ELF-1 (cell line): ENCODE measurements around the gene ZNF618.

ENCODE experiments used
- DNase-seq: peaks from one replicate; pipeline ENCODE4 v3.0.0-alpha.2; 2016; ENCODE audit warnings: low read depth, low spot score

Gene ZNF618

GRCh38 chr9:113876151-113876992, at the start of gene ZNF618:
Gene ZNF618, plus strand, starts transcription at chr9:113876309. Its CDS starts 72 bp downstream, at chr9:113876381.
- no peak for DNase-seq

DNA sequence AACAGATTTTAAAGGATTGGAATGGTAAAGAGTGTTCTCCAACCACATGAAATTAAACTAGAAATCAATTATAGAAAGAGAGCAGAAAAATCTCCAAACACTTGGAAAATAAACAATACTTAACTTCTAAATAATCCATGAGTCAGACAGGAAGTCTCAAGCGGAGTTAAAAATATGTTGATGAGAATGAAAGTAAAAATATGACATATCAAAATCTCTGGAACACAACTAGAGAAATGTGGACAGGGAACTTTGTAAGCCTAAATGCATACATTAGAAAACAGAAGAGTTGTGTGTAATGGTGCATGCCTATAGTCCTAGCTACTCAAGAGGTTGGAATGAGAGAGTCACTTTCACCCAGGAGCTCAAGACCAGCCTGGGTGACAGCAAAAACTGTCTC, 47.9 kb upstream of the ZNF618 start:
- no peak for DNase-seq

DNA sequence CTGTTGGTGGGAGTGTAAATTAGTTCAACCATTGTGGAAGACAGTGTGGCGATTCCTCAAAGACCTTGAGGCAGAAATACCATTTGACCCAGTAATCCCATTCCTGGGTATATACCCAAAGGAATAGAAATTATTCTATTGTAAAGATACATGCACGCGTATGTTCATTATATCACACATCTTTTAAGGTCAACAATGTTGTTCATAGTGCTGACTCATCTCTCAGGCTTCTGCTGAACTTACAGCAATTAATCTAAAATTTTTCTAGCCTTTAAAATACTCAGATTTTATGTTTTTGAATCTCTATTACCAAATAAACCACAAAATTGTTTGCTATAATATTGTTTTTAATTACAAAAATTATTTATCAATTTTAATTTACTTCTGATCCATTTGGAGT, 38.8 kb upstream of the ZNF618 start:
- no peak for DNase-seq

DNA sequence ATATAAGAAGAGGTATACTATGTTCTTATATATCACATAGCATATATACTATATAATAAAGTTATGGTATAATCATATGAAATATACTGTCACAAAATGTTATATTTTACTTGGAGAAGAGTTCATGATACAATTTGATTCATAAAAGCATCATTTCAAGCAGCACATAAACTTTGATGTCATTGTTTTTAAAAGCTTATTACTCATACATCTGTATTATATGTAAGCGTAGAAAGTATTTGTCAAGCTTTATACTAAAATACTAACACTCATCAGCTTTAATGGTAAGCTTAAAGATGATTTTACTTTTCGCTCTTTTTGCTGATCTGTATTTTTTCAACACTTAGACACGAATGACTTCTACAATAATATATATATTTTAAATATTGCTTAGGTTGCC, 34.0 kb upstream of the ZNF618 start:
- no peak for DNase-seq

- DNase-seq, result no peak
Measured at GRCh38 chr9:113844466-113844865, 31.6 kb upstream of the ZNF618 start.

DNA sequence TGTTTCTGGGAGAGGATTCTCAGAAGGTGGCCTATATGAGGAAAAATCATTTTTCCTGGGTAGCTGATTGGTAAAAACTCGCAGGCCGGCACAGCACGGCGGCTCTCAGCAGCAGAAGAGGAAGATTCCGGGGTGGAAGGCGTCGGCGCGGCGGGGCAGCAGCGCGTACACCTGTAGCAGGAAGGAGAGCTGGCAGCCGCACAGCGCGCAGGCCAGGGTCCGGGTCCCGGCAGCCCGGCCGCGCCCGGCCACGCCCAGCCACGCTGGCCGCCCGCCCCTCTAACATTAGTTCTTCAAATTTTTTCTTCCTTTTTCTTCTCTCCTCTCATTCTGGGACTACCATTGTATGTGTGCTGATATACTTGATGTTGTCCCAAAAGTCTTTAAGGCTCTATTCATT, 24.8 kb upstream of the ZNF618 start:
- DNase-seq, result no peak

- DNase-seq, result no peak
Measured at GRCh38 chr9:113851873-113852272, 24.2 kb upstream of the ZNF618 start.

DNA sequence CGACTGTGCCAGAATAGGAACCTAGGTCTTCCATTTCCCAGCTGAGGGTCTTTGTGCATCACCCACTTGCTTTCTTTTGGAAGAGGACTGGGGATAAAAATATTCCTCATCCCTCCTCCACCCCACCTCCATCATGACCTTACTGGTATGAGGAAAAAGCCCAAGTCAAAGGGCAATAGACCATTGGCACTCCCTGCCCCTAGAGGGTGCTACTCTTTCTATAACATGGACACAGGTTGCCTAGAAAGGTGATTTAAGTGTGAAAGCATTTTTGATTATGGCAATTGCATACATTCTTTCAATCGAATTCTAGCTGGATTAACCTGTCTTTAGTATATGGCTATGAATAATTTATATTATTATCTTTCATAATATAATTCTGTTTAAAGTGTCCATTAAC, 22.8 kb upstream of the ZNF618 start:
- no peak for DNase-seq

DNA sequence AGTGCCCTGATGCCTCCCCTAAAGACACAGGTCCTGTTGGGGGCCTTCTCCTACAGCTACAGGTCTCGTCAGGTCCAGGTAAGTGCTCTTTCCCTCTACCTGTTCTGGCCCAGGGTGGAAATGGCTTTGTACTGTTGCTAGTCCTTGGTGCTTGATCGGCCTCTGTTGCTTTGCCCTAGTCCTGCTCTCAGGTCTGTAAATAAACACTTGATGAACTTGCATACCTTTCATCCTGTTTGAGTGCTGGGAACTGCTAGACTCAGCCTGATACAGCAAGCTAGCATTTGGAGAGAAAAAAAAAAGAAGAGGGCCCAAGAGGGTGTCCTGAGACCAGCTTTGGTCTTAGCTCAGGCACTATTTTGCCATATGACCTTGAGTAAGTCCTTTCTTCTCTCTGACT, 21.8 kb upstream of the ZNF618 start:
- no peak for DNase-seq

- DNase-seq, result no peak
Measured at GRCh38 chr9:113857875-113858274, 18.2 kb upstream of the ZNF618 start.

DNA sequence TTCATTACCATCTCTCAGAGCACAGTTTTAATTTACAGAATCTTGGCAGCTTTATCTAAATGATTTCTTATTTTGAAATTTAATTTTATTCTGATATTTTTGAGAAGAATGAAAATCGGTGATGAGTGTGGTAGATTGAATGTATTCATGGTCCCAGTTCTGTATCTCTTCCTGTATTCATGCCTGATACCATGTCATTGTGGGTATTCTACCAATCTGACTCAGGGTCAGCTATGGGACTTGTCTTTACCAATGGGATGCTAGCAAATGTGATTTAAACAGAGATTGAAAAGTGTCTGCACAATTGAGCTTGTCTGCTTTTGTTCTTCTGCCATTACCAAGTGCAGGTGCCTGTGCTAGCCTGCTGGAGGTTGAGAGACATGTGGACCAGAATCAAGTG, 17.8 kb upstream of the ZNF618 start:
- no peak for DNase-seq

DNA sequence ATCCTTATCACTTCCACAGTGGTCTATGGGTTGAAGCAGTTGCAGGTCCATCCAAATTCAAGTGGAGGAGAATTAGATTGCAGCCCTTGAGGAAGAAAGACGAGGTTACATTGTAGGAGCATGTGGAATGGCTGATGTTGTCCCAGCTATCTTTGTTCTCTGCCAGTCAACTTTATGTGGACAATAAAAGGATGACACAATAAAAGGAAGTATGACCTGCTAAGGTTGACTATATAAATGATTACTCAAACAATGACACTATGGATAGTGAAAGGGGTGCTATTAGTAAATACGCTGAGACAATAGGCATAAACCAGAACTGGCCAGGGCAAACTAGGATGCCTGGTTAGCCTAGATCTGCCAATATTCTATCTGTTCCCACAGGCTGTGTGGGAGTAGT, 12.8 kb upstream of the ZNF618 start:
- DNase-seq, result no peak

GRCh38 chr9:113868501-113868900, 7.6 kb upstream of the ZNF618 start:
- DNase-seq, result no peak

GRCh38 chr9:113872485-113873143, 3.5 kb upstream of the ZNF618 start:
- DNase-seq, result no peak

GRCh38 chr9:113873446-113873845, 2.7 kb upstream of the ZNF618 start:
- no peak for DNase-seq

- no peak for DNase-seq
Measured at GRCh38 chr9:113873926-113874325, 2.2 kb upstream of the ZNF618 start.

GRCh38 chr9:113875459-113876150, 504 bp upstream of the ZNF618 start:
- DNase-seq, result no peak

- no peak for DNase-seq
Measured at GRCh38 chr9:113876993-113877368, 872 bp downstream of the ZNF618 start.

DNA sequence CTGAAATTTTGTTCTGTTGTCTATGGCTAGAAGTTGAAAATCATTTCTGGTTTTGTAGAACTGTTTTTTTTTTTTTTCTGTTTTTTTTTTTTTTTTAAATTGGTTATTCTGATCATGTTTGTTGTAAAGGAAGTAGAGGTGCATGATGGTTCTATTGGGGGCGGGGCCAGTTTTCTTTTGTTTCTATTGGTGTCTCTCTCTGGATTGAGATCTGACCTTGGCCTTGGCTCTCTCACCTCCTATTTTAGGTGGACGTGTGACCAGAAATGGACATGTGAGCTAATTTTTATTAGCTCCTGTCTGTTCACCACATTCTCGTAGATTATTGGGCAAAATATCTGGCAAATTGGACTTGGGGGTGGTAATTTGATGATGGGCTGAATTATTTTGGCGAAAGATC, 3.2 kb downstream of the ZNF618 start:
- no peak for DNase-seq

DNA sequence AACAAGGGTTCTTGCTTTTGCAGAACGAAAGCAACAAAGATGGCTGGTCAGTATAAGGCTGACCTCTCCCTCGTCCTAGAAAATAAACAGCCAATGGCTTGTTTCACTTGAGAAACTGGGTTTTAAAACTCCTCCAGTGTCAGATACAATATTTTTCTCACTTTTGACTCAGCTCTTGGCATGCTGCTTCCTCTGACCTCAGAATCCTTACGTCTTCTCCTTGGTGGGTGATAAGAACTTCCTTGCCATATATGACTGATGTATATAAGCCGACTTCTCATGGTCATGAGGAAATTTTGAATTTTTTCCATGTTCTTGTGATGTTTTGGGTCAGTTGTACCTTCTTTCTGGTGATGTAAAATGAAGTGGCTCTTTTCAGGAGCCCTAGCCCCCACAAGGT, 3.8 kb downstream of the ZNF618 start:
- no peak for DNase-seq

DNA sequence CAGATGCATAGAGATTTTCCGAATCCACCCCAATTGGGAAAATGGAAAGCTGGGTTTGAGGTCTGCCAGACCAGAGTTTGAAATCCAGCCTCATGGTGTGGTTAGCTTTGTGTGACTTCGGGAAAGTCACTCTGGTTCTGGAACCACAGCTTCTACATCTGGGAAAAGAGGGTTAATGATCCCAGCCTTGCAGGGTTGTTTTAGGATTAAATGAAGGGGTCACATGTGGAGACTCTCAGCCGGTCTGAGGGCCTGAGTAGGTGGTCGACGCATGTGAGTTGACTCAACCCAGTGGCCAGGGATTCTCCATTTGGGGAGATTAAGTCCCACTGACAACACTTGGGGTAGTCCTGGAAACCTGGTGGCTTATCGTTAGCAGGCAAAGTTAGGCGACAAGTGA, 6.1 kb downstream of the ZNF618 start:
- no peak for DNase-seq

- no peak for DNase-seq
Measured at GRCh38 chr9:113882636-113883164, 6.6 kb downstream of the ZNF618 start.
